ENCODE results near the gene CD3E. TPM values are rescaled to one million over a fixed set of nuclear protein-coding genes. Genes with fewer than 3 reads are reported as not detected.

CD3E gene
- total and polyA plus RNA-seq, 7 experiments from 2014 or later = 392 to 1,286 (median 692) TPM

- DNase-seq (no peak), ATAC-seq (no peak)
- Histone ChIP-seq H3K4me3 (ENCODE audit: low read length) (no peak overlapping the region), H3K27ac (ENCODE audit: low read depth, low read length) (no peak overlapping the region), H3K27me3 (ENCODE audit: control insufficient read depth in 2 of 2, insufficient read depth in 2 of 2, low read length in 2 of 2) (no peaks in the 10 kb centered on the region), H3K36me3 (ENCODE audit: control insufficient read depth in 2 of 3, insufficient read depth in 3 of 3, low read length in 3 of 3) (no peaks in the 10 kb centered on the region), H3K4me1 (ENCODE audit: control insufficient read depth in 2 of 2, insufficient read depth in 2 of 2, low read length in 2 of 2) (no peaks in the 10 kb centered on the region), H3K9me3 (ENCODE audit: control insufficient read depth in 2 of 3, low read length in 3 of 3) (no peaks in the 10 kb centered on the region)
- intact Hi-C loops (cut with micrococcal nuclease) = no loop called here
- CTCF ChIA-PET = no interaction called here
- no peak overlapping the region for H3K4me3 Mint-ChIP-seq
- peaks cover 2 to 47% (median 19%) of the 10 kb centered on the region in 7 donors for H3K4me1 Mint-ChIP-seq
- H3K36me3 Mint-ChIP-seq = no peaks in the 10 kb centered on the region
- POLR2A ChIA-PET = interaction anchor here (0.6 kb wide), 1 partner anchor 335 kb away, joined by 5 read pairs; no protein-coding TSS in a partner anchor
- H3K27ac Mint-ChIP-seq = peak overlapping the region in 1 of 9 donors; percentile 3
- peaks cover 0 to 7% (median 0%) of the 10 kb centered on the region in 5 donors for H3K27me3 Mint-ChIP-seq
- H3K9me3 Mint-ChIP-seq = no peaks in the 10 kb centered on the region
Observed at GRCh38 chr11:118274186-118274585, 30.3 kb upstream of the CD3E start.

- Mint-ChIP-seq H3K9me3 (no peaks in the 10 kb centered on the region), H3K4me3 (no peak overlapping the region), H3K27me3 (peaks cover 0 to 3% (median 0%) of the 10 kb centered on the region in 5 donors), H3K4me1 (peaks cover 2 to 49% (median 19%) of the 10 kb centered on the region in 7 donors), H3K27ac (peak overlapping the region in 4 of 9 donors; percentile 3 to 48 (median 13)), H3K36me3 (no peaks in the 10 kb centered on the region)
- POLR2A ChIA-PET = interaction anchor here (0.9 kb wide), 2 partner anchors 61 to 73 kb away, joined by 3 read pairs; no protein-coding TSS in a partner anchor
- Histone ChIP-seq H3K4me3 (ENCODE audit: low read length) (no peak overlapping the region), H3K27me3 (ENCODE audit: control insufficient read depth in 2 of 2, insufficient read depth in 2 of 2, low read length in 2 of 2) (no peaks in the 10 kb centered on the region), H3K36me3 (ENCODE audit: control insufficient read depth in 2 of 3, insufficient read depth in 3 of 3, low read length in 3 of 3) (no peaks in the 10 kb centered on the region), H3K27ac (ENCODE audit: low read depth, low read length) (no peak overlapping the region), H3K9me3 (ENCODE audit: control insufficient read depth in 2 of 3, low read length in 3 of 3) (no peaks in the 10 kb centered on the region), H3K4me1 (ENCODE audit: control insufficient read depth in 2 of 2, insufficient read depth in 2 of 2, low read length in 2 of 2) (no peaks in the 10 kb centered on the region)
- DNase-seq = peak in 2 of 9 donors; percentile 18 to 19
- peak; percentile 37 for ATAC-seq
- CTCF ChIA-PET = interaction anchor here (1.1 kb wide), 1 partner anchor 16 kb away, joined by 3 read pairs; no protein-coding TSS in a partner anchor
- intact Hi-C loops (cut with micrococcal nuclease) = no loop called here
Observed at GRCh38 chr11:118275176-118275575, 29.4 kb upstream of the CD3E start.

- Histone ChIP-seq H3K27ac (ENCODE audit: low read depth, low read length) (no peak overlapping the region), H3K27me3 (ENCODE audit: control insufficient read depth in 2 of 2, insufficient read depth in 2 of 2, low read length in 2 of 2) (no peaks in the 10 kb centered on the region), H3K9me3 (ENCODE audit: control insufficient read depth in 2 of 3, low read length in 3 of 3) (no peaks in the 10 kb centered on the region), H3K4me1 (ENCODE audit: control insufficient read depth in 2 of 2, insufficient read depth in 2 of 2, low read length in 2 of 2) (peaks cover 0 to 3% of the 10 kb centered on the region in 2 donors), H3K36me3 (ENCODE audit: control insufficient read depth in 2 of 3, insufficient read depth in 3 of 3, low read length in 3 of 3) (no peaks in the 10 kb centered on the region), H3K4me3 (ENCODE audit: low read length) (no peak overlapping the region)
- DNase-seq (no peak), ATAC-seq (no peak)
- H3K27ac Mint-ChIP-seq = peak overlapping the region in 3 of 9 donors; percentile 2 to 35 (median 23)
- peaks cover 0 to under 1% (median 0%) of the 10 kb centered on the region in 11 donors for H3K9me3 Mint-ChIP-seq
- POLR2A ChIA-PET = interaction anchor here (1.3 kb wide), 1 partner anchor 47 kb away, joined by 4 read pairs; no protein-coding TSS in a partner anchor
- CTCF ChIA-PET = interaction anchor here (2.4 kb wide), 1 partner anchor 19 kb away, joined by 7 read pairs; no protein-coding TSS in a partner anchor
- H3K4me1 Mint-ChIP-seq = peaks cover 2 to 55% (median 24%) of the 10 kb centered on the region in 7 donors
- H3K27me3 Mint-ChIP-seq = peaks cover 0 to 3% (median 0%) of the 10 kb centered on the region in 5 donors
- intact Hi-C loops (cut with micrococcal nuclease) = no loop called here
- H3K4me3 Mint-ChIP-seq = peak overlapping the region in 1 of 10 donors; percentile 4
- H3K36me3 Mint-ChIP-seq = no peaks in the 10 kb centered on the region
Observed at GRCh38 chr11:118276422-118276821, 28.1 kb upstream of the CD3E start.

GRCh38 chr11:118277312-118277711 is 27.2 kb upstream of the CD3E start:
- no peaks in the 10 kb centered on the region for H3K36me3 Mint-ChIP-seq
- Histone ChIP-seq H3K36me3 (ENCODE audit: control insufficient read depth in 2 of 3, insufficient read depth in 3 of 3, low read length in 3 of 3) (no peaks in the 10 kb centered on the region), H3K27ac (ENCODE audit: low read depth, low read length) (no peak overlapping the region), H3K4me3 (ENCODE audit: low read length) (no peak overlapping the region), H3K4me1 (ENCODE audit: control insufficient read depth in 2 of 2, insufficient read depth in 2 of 2, low read length in 2 of 2) (peaks cover 0 to 5% of the 10 kb centered on the region in 2 donors), H3K27me3 (ENCODE audit: control insufficient read depth in 2 of 2, insufficient read depth in 2 of 2, low read length in 2 of 2) (no peaks in the 10 kb centered on the region), H3K9me3 (ENCODE audit: control insufficient read depth in 2 of 3, low read length in 3 of 3) (no peaks in the 10 kb centered on the region)
- ATAC-seq = no peak
- H3K4me3 Mint-ChIP-seq = no peak overlapping the region
- H3K4me1 Mint-ChIP-seq = peaks cover 6 to 57% (median 30%) of the 10 kb centered on the region in 7 donors
- CTCF ChIA-PET = interaction anchor here (0.5 to 2.4 kb wide), 5 partner anchors 18 to 454 kb away, joined by 3 to 7 read pairs (median 3); no protein-coding TSS in a partner anchor
- H3K9me3 Mint-ChIP-seq = peaks cover 0 to 2% (median 0%) of the 10 kb centered on the region in 11 donors
- no peak overlapping the region for H3K27ac Mint-ChIP-seq
- DNase-seq = no peak
- intact Hi-C loops (cut with micrococcal nuclease) = no loop called here
- peaks cover 0 to 3% (median 0%) of the 10 kb centered on the region in 5 donors for H3K27me3 Mint-ChIP-seq
- POLR2A ChIA-PET = interaction anchor here (0.6 to 0.9 kb wide), 2 partner anchors 53 to 146 kb away, joined by 3 read pairs; no protein-coding TSS in a partner anchor

GRCh38 chr11:118281284-118281683 is 23.2 kb upstream of the CD3E start:
- Mint-ChIP-seq H3K27ac (peak overlapping the region in 2 of 9 donors; percentile 35 to 77), H3K36me3 (peaks cover 0 to 4% (median 0%) of the 10 kb centered on the region in 5 donors), H3K4me3 (peak overlapping the region in 1 of 10 donors; percentile 7), H3K27me3 (no peaks in the 10 kb centered on the region), H3K4me1 (peaks cover 23 to 57% (median 31%) of the 10 kb centered on the region in 7 donors), H3K9me3 (peaks cover 0 to 2% (median 0%) of the 10 kb centered on the region in 11 donors)
- intact Hi-C loops (cut with micrococcal nuclease) = loop anchor here in 1 of 2 donors (5.0 kb wide), 1 partner anchor 64 kb away; no protein-coding TSS in a partner anchor
- DNase-seq (no peak), ATAC-seq (peak; percentile 45)
- Histone ChIP-seq H3K27ac (ENCODE audit: low read depth, low read length) (no peak overlapping the region), H3K27me3 (ENCODE audit: control insufficient read depth in 2 of 2, insufficient read depth in 2 of 2, low read length in 2 of 2) (no peaks in the 10 kb centered on the region), H3K9me3 (ENCODE audit: control insufficient read depth in 2 of 3, low read length in 3 of 3) (no peaks in the 10 kb centered on the region), H3K4me3 (ENCODE audit: low read length) (no peak overlapping the region), H3K4me1 (ENCODE audit: control insufficient read depth in 2 of 2, insufficient read depth in 2 of 2, low read length in 2 of 2) (peaks cover 0 to 9% of the 10 kb centered on the region in 2 donors), H3K36me3 (ENCODE audit: control insufficient read depth in 2 of 3, insufficient read depth in 3 of 3, low read length in 3 of 3) (no peaks in the 10 kb centered on the region)
- CTCF ChIA-PET = interaction anchor here (1.1 kb wide), 1 partner anchor 83 kb away, joined by 6 read pairs; no protein-coding TSS in a partner anchor
- POLR2A ChIA-PET = no interaction called here

- Mint-ChIP-seq H3K27ac (peak overlapping the region in 5 of 9 donors; percentile 8 to 67 (median 23)), H3K27me3 (no peaks in the 10 kb centered on the region), H3K36me3 (peaks cover 0 to 4% (median 0%) of the 10 kb centered on the region in 5 donors), H3K9me3 (peaks cover 0 to 2% (median 0%) of the 10 kb centered on the region in 11 donors), H3K4me3 (no peak overlapping the region), H3K4me1 (peaks cover 23 to 44% (median 27%) of the 10 kb centered on the region in 7 donors)
- Histone ChIP-seq H3K27me3 (ENCODE audit: control insufficient read depth in 2 of 2, insufficient read depth in 2 of 2, low read length in 2 of 2) (no peaks in the 10 kb centered on the region), H3K4me3 (ENCODE audit: low read length) (no peak overlapping the region), H3K27ac (ENCODE audit: low read depth, low read length) (no peak overlapping the region), H3K9me3 (ENCODE audit: control insufficient read depth in 2 of 3, low read length in 3 of 3) (no peaks in the 10 kb centered on the region), H3K36me3 (ENCODE audit: control insufficient read depth in 2 of 3, insufficient read depth in 3 of 3, low read length in 3 of 3) (no peaks in the 10 kb centered on the region), H3K4me1 (ENCODE audit: control insufficient read depth in 2 of 2, insufficient read depth in 2 of 2, low read length in 2 of 2) (peaks cover 0 to 9% of the 10 kb centered on the region in 2 donors)
- intact Hi-C loops (cut with micrococcal nuclease) = loop anchor here (2.0 to 5.0 kb wide), 2 partner anchors 18 to 65 kb away; partner anchors contain the start of gene MPZL2 (in 1 of the 2)
- ATAC-seq (no peak), DNase-seq (no peak)
- ChIA-PET POLR2A (interaction anchor here (0.7 kb wide), 1 partner anchor 28 kb away, joined by 3 read pairs; no protein-coding TSS in a partner anchor), CTCF (no interaction called here)
Observed at GRCh38 chr11:118282606-118283005, 21.9 kb upstream of the CD3E start.
